Neural progenitor cell (in vitro differentiated cells): Measurements from ENCODE around the gene ERVK3-1.

ENCODE experiments used
- EZH2phosphoT487 ChIP-seq: fragments of 200-600 bp; sonication (generic); IDR thresholded peaks from 2 replicates; pipeline ENCODE4 v1.6.1; 2017; ENCODE audit warnings: antibody characterized with exemption
- TF ChIP-seq, protein P1 (sequence below): fragments of 200-600 bp; sonication (generic); IDR thresholded peaks from 2 replicates; pipeline ENCODE4 v1.5.1; 2017; ENCODE audit warnings: antibody characterized with exemption, mild to moderate bottlenecking

DNA sequence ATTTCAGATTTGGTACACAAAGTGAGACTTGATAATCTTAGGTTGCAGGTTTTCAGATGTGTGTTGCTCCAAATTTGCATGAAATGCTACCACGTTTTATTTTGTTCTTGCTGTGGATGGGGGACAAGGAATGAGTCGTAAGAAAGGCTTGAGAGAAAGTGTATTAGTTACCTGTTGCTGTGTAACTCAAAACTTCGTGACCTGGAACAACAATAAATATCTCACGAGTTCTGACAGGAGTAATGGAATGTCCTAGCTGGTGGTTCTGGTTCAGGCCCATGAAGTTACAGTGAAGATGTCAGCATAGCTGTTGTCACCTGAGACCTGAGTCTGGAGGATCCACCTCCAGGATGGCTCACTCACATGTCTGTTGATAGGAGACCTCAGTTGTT, 25.3 kb upstream of the ERVK3-1 start:
- TF ChIP-seq, protein P1, sequence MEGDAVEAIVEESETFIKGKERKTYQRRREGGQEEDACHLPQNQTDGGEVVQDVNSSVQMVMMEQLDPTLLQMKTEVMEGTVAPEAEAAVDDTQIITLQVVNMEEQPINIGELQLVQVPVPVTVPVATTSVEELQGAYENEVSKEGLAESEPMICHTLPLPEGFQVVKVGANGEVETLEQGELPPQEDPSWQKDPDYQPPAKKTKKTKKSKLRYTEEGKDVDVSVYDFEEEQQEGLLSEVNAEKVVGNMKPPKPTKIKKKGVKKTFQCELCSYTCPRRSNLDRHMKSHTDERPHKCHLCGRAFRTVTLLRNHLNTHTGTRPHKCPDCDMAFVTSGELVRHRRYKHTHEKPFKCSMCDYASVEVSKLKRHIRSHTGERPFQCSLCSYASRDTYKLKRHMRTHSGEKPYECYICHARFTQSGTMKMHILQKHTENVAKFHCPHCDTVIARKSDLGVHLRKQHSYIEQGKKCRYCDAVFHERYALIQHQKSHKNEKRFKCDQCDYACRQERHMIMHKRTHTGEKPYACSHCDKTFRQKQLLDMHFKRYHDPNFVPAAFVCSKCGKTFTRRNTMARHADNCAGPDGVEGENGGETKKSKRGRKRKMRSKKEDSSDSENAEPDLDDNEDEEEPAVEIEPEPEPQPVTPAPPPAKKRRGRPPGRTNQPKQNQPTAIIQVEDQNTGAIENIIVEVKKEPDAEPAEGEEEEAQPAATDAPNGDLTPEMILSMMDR = no peak
- no peak for TF ChIP-seq EZH2phosphoT487
